Right atrium auricular region (tissue), 2 donors: ENCODE results near the gene ZNF136. TPM values are rescaled to one million over a fixed set of nuclear protein-coding genes. Genes with fewer than 3 reads are reported as not detected.

Source experiments
- DNase-seq: peaks from one replicate; pipeline ENCODE4 v3.0.0-alpha.2; 2019; ENCODE audit warnings: low spot score
- H3K27ac ChIP-seq, 2 donors: fragments of 200-600 bp; sonication (generic); 1 replicate in 1 of 2; 2 replicates in 1 of 2; pipeline ENCODE4 v1.5.1; 2016 to 2019
- H3K27me3 ChIP-seq, 2 donors: fragments of 200-600 bp; sonication (generic); one replicate each; pipeline versions ENCODE4 v1.5.1 to v1.6.0; 2017 to 2019
- H3K36me3 ChIP-seq: fragments of 200-600 bp; sonication (generic); one replicate; pipeline ENCODE4 v1.5.1; 2016
- H3K4me1 ChIP-seq, 2 donors: fragments of 200-600 bp; sonication (generic); one replicate each; pipeline versions ENCODE4 v1.5.1 to v1.6.0; 2017 to 2019
- H3K4me3 ChIP-seq, 2 donors: fragments of 200-600 bp; sonication (generic); 1 replicate in 1 of 2; 2 replicates in 1 of 2; pipeline ENCODE4 v1.5.1; 2017 to 2019; ENCODE audit warnings: mild to moderate bottlenecking in 1 of 2, moderate library complexity in 1 of 2
- H3K9me3 ChIP-seq, 2 donors: fragments of 200-600 bp; sonication (generic); one replicate each; pipeline ENCODE4 v1.5.1; 2019
- total RNA-seq, 2 donors: library from RNA; depleted of rRNA; stranded (reverse); fragments of >200 nt; gene quantifications; one replicate each; pipeline ENCODE4 v1.1.0, GENCODE V29; 2016
- TF ChIP-seq, protein P1 (sequence below), 2 donors: fragments of 200-600 bp; sonication (generic); IDR thresholded peaks; one replicate each; pipeline ENCODE4 v1.5.1; 2019; ENCODE audit warnings: antibody characterized with exemption in 2 of 2

The ZNF136 gene
- total RNA-seq, 2 donors from 2014 or later = 3.2 to 3.6 TPM

DNA sequence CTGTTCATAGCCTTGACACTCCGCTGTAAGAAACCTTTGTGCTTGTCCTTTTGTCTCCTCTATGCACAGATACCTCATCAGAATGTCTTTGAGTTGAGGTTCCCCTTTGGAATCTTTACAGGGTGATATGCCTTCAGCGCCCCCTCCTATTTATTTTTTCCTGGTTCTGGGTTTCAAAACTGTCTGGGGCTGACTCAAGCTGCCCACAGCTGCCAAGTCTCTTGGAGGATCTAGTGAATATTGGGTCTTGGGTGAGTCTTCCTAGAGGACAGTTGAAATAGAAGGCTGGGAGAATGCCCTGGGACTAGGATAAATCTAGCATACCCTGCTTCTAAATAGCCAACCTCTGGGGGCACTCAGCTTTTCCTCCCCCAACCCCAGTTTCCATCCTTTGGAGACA lies 930 bp downstream of the ZNF136 start:
- Histone ChIP-seq H3K9me3 (no peaks in the 10 kb centered on the region), H3K4me1 (peaks cover 0 to 42% of the 10 kb centered on the region in 2 donors), H3K36me3 (no peaks in the 10 kb centered on the region), H3K27me3 (no peaks in the 10 kb centered on the region), H3K27ac (peak overlapping the region; percentile 96), H3K4me3 (peak overlapping the region; percentile 94 to 97)
- TF ChIP-seq, protein P1, sequence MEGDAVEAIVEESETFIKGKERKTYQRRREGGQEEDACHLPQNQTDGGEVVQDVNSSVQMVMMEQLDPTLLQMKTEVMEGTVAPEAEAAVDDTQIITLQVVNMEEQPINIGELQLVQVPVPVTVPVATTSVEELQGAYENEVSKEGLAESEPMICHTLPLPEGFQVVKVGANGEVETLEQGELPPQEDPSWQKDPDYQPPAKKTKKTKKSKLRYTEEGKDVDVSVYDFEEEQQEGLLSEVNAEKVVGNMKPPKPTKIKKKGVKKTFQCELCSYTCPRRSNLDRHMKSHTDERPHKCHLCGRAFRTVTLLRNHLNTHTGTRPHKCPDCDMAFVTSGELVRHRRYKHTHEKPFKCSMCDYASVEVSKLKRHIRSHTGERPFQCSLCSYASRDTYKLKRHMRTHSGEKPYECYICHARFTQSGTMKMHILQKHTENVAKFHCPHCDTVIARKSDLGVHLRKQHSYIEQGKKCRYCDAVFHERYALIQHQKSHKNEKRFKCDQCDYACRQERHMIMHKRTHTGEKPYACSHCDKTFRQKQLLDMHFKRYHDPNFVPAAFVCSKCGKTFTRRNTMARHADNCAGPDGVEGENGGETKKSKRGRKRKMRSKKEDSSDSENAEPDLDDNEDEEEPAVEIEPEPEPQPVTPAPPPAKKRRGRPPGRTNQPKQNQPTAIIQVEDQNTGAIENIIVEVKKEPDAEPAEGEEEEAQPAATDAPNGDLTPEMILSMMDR (IDR thresholded peaks at IDR 0.05) = no peak
- no peak for DNase-seq

DNA sequence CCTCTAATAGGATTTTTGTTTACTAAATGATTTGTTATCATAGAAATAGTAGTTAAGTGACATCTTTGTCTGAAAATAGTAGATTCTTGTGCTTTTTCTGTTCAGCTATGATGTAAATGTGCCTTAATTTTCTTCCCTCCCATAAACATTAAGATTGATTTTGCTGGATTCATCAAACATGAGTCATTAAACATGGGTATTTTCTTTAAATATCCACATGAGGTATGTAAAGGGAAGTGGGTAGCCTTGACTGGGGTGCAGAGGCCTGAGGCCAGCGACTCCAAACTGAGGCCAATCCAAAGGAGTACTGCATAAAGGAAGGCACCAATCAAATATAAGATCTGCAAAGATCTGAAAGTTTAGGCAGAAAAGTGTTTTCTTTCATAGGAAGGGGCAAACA lies 3.7 kb downstream of the ZNF136 start:
- Histone ChIP-seq H3K36me3 (no peaks in the 10 kb centered on the region), H3K9me3 (no peaks in the 10 kb centered on the region), H3K4me1 (peaks cover 0 to 42% of the 10 kb centered on the region in 2 donors), H3K4me3 (no peak overlapping the region), H3K27me3 (no peaks in the 10 kb centered on the region), H3K27ac (no peak overlapping the region)
- no peak for DNase-seq
- TF ChIP-seq, protein P1 (IDR thresholded peaks at IDR 0.05) = no peak

DNA sequence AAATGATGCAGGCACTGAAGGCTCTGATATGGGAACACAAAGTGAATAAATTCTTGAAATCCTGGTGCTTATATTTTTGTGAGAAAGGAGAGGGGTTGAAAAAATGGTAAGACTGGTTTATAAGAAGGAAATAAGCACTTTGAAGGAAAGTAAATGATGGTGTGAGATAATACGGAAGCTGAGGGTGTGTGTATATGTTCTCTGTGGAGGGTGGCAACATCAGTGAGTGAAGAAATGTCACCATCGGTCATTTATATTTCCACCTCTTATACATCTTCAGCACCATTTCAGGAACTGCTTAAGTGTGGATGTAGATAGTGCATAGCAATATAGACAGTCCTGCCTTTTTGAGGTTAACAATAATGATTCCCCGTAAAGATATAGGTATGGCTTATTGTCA lies 17.5 kb downstream of the ZNF136 start:
- TF ChIP-seq, protein P1 (IDR thresholded peaks at IDR 0.05) = no peak
- no peak overlapping the region for H3K4me3 ChIP-seq
- no peaks in the 10 kb centered on the region for H3K36me3 ChIP-seq
- H3K27ac ChIP-seq = no peak overlapping the region
- H3K9me3 ChIP-seq = peaks cover 0 to 9% of the 10 kb centered on the region in 2 donors
- no peaks in the 10 kb centered on the region for H3K4me1 ChIP-seq
- no peaks in the 10 kb centered on the region for H3K27me3 ChIP-seq
- no peak for DNase-seq

DNA sequence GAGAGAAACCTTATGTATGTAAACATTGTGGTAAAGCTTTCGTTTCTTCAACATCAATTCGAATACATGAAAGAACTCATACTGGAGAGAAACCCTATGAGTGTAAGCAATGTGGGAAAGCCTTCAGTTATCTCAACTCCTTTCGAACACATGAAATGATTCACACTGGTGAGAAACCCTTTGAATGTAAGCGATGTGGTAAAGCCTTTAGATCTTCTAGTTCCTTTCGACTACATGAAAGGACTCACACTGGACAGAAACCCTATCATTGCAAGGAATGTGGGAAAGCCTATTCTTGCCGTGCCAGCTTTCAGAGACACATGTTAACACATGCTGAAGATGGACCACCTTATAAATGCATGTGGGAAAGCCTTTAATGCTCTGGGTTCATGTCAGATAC lies 24.7 kb downstream of the ZNF136 start:
- no peaks in the 10 kb centered on the region for H3K4me1 ChIP-seq
- no peak overlapping the region for H3K27ac ChIP-seq
- TF ChIP-seq, protein P1 (IDR thresholded peaks at IDR 0.05) = no peak
- H3K27me3 ChIP-seq = no peaks in the 10 kb centered on the region
- DNase-seq = no peak
- H3K36me3 ChIP-seq = peaks cover 56% of the 10 kb centered on the region
- H3K9me3 ChIP-seq = peaks cover 12 to 58% of the 10 kb centered on the region in 2 donors
- H3K4me3 ChIP-seq = no peak overlapping the region

DNA sequence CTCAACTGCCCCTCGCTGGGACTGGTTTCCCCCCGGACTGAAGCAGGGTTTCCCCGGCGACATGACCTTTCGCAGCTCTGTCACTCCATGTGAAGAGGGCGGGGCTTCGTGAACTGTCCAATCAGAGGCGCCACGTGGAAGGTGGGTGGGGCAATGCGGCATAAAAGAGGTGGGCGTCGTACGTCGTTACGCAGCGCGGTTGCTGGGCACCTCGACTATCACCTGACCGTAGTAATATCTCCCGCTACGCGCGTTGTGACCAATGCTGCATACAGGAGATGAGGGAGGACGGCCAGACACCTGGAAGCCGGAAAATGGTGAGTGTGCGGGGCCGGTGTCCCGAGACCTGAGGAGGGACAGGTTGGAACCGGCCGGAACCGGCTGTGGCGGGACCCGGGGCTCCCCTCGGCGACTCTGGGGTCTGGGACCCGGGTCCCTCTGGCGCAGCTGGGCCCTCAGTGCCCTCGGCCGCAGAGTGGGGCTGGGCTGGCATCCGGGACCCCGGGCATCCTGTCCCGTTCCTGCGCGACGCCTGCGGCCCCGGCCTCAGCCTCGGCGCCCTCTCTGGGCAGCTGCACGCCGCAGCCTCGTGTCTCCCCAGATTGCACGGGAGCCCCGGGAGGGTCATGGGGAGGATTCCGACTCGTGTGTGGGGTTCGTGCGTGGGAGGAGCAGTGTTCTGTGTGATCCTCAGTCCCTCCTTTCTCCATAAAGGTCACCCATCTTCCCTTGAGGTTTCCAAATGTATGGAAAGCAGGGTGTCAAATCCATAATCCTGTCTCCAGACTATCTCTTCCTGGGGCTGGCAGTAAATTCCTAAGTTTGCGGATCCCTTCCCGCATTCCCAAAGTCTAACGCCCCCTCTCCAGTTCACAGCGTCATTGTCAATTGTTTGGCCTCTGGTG lies 32.2 kb downstream of the ZNF136 start:
- peak; percentile 91 for DNase-seq
- Histone ChIP-seq H3K4me3 (peak overlapping the region; percentile 70 to 75), H3K9me3 (peaks cover 0 to 11% of the 10 kb centered on the region in 2 donors), H3K4me1 (peaks cover 0 to 10% of the 10 kb centered on the region in 2 donors), H3K36me3 (peaks cover 12% of the 10 kb centered on the region), H3K27me3 (no peaks in the 10 kb centered on the region), H3K27ac (peak overlapping the region; percentile 83 to 86)
- TF ChIP-seq, protein P1 (IDR thresholded peaks at IDR 0.05) = no peak
